GM12874 (cell line): ENCODE data around the gene JMJD8.

Experiments
- CTCF ChIP-seq: IDR thresholded peaks from 2 replicates; pipeline ENCODE4 v1.5.1; 2011; ENCODE audit warnings: low read depth, mild to moderate bottlenecking, control low read depth, low read length, moderate library complexity; ENCODE audit not compliant: insufficient read depth

JMJD8 gene

GRCh38 chr16:660459-661183, 23.5 kb downstream of the JMJD8 start:
- TF ChIP-seq CTCF: peak; percentile 56

GRCh38 chr16:660132-660458, 24.0 kb downstream of the JMJD8 start:
- TF ChIP-seq CTCF: no peak

- no peak for TF ChIP-seq CTCF
These were observed 24.5 kb downstream of the JMJD8 start for GRCh38 chr16:659618-660017.

- TF ChIP-seq CTCF: peak; percentile 20; the same call in 1 of the 2 replicates
These were observed 25.2 kb downstream of the JMJD8 start for GRCh38 chr16:658679-659571.

GRCh38 chr16:657487-657886, 26.6 kb downstream of the JMJD8 start:
- no peak for TF ChIP-seq CTCF

- TF ChIP-seq CTCF: no peak
These were observed 30.1 kb downstream of the JMJD8 start for GRCh38 chr16:654034-654433.

- TF ChIP-seq CTCF: no peak
These were observed 31.5 kb downstream of the JMJD8 start for GRCh38 chr16:652454-653305.
